ENCODE results near the gene TOM1L2. TPM values are rescaled to one million over a fixed set of nuclear protein-coding genes. Genes with fewer than 3 reads are reported as not detected.
"Not testable (repeated sequence)": the region's sequence is repeated elsewhere in the genome, so short reads cannot be mapped to it uniquely, and the experiment has no call there.

The TOM1L2 gene
- total and polyA plus RNA-seq, 2 donors from 2014 or later = 28.2 to 59.4 TPM

DNA sequence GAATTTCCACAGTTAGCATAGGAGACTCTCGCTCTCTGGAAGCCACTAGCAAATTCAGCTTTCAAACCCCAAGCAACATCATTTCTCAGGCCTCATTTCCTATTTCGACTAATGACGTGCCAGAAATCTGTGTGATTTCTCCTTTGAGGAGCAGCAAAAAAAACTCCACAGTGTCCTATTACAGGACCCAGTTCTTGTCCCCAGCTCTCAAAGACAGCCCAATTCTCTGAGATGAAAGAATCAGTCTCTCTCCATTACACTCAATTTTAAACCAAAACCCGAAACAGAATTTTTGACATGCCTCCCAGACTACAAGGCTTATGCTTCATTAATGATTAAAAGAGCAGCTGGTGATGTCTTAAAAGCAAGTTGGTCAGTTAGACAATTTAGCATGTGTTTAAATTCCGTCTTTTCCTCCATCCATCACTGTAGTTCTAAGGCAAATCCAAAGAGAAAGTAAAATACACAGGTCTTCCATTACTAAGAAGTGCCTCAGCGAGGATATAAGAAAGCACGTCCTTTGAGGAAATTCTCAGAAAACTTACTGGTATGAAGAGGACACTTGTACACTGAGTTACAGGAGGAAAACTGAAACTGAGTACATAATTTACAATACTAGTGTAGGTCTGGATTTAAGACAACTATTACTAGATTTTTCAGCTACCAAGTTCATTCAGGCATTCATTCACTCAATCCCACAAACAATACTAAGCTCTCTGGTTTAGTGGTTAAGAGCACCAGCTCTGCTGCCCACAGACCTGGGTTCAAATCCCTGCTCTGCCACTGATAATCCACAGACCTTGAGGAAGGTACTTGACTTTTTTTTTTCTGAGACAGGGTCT lies 12.5 kb downstream of the TOM1L2 start:
- Histone ChIP-seq H3K27ac (ENCODE audit: low read depth in 2 of 2, low read length in 2 of 2) (peak overlapping the region; percentile 72 to 76), H3K36me3 (ENCODE audit: control insufficient read depth in 2 of 3, insufficient read depth in 3 of 3, low read length in 3 of 3) (no peaks in the 10 kb centered on the region), H3K27me3 (ENCODE audit: control insufficient read depth, insufficient read depth, low read length) (no peaks in the 10 kb centered on the region), H3K9ac (ENCODE audit: low read length in 3 of 3) (peak overlapping the region; percentile 11 to 68 (median 20)), H3K4me1 (ENCODE audit: control insufficient read depth in 2 of 3, insufficient read depth in 2 of 3, low read depth in 1 of 3, low read length in 3 of 3) (peaks cover 3 to 30% (median 23%) of the 10 kb centered on the region in 3 donors), H3K4me3 (ENCODE audit: low read length in 3 of 3) (peak overlapping the region; percentile 26 to 45 (median 39)), H3K9me3 (ENCODE audit: control insufficient read depth in 2 of 3, insufficient read depth in 1 of 3, low read length in 3 of 3) (no peaks in the 10 kb centered on the region)
- DNase-seq = peak in 2 of 5 donors; percentile 66 to 72
- intact Hi-C loops (cut with DNase I) = no loop called here
- FAIRE-seq = no peak
- TF ChIP-seq, protein P1, sequence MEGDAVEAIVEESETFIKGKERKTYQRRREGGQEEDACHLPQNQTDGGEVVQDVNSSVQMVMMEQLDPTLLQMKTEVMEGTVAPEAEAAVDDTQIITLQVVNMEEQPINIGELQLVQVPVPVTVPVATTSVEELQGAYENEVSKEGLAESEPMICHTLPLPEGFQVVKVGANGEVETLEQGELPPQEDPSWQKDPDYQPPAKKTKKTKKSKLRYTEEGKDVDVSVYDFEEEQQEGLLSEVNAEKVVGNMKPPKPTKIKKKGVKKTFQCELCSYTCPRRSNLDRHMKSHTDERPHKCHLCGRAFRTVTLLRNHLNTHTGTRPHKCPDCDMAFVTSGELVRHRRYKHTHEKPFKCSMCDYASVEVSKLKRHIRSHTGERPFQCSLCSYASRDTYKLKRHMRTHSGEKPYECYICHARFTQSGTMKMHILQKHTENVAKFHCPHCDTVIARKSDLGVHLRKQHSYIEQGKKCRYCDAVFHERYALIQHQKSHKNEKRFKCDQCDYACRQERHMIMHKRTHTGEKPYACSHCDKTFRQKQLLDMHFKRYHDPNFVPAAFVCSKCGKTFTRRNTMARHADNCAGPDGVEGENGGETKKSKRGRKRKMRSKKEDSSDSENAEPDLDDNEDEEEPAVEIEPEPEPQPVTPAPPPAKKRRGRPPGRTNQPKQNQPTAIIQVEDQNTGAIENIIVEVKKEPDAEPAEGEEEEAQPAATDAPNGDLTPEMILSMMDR (IDR thresholded peaks at IDR 0.05; ENCODE audit: borderline replicate concordance, extremely low read depth, insufficient read depth) = no peak

DNA sequence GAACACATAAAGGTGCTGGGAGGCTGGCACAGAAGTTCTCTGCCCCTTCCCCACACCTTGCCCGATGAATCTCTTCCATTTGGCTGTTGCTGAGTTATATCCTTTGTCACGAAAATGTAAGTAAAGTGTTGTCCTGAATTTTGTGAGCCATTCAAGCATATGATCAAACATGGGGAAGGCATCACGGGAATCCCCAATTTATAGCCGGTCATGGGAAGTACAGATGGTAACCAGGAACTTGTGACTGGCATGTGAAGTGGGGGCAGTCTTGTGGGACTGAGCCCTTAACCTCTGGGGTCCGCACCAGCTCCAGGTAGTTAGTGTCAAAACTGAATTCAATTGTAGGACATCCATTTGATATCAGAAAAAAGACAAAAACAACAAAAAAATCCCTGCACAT lies 13.2 kb downstream of the TOM1L2 start:
- intact Hi-C loops (cut with DNase I) = no loop called here
- Histone ChIP-seq H3K27me3 (ENCODE audit: control insufficient read depth, insufficient read depth, low read length) (no peaks in the 10 kb centered on the region), H3K4me1 (ENCODE audit: control insufficient read depth in 2 of 3, insufficient read depth in 2 of 3, low read depth in 1 of 3, low read length in 3 of 3) (peaks cover 2 to 30% (median 23%) of the 10 kb centered on the region in 3 donors), H3K9me3 (ENCODE audit: control insufficient read depth in 2 of 3, insufficient read depth in 1 of 3, low read length in 3 of 3) (no peaks in the 10 kb centered on the region), H3K4me3 (ENCODE audit: low read length in 3 of 3) (peak overlapping the region in 1 of 3 donors; percentile 11), H3K27ac (ENCODE audit: low read depth in 2 of 2, low read length in 2 of 2) (peak overlapping the region; percentile 72 to 76), H3K9ac (ENCODE audit: low read length in 3 of 3) (peak overlapping the region in 1 of 3 donors; percentile 68), H3K36me3 (ENCODE audit: control insufficient read depth in 2 of 3, insufficient read depth in 3 of 3, low read length in 3 of 3) (no peaks in the 10 kb centered on the region)
- TF ChIP-seq, protein P1 (IDR thresholded peaks at IDR 0.05; ENCODE audit: borderline replicate concordance, extremely low read depth, insufficient read depth) = no peak
- no peak for DNase-seq
- FAIRE-seq = no peak

DNA sequence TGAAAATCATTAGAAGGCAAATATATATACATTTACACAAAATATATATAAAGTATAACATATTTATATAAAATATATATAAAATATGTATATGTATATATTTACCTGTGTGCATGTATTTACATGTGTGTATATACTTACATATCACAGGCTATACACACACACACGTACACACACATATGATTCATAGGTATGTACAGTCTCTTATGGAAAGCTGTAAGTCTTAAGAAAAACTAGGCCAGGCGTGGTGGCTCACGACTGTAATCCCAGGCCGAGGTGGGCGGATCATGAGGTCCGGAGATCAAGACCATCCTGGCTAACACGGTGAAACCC lies 14.7 kb downstream of the TOM1L2 start:
- H3K4me3 ChIP-seq (ENCODE audit: low read length in 3 of 3) = no peak overlapping the region
- no peaks in the 10 kb centered on the region for H3K36me3 ChIP-seq (ENCODE audit: control insufficient read depth in 2 of 3, insufficient read depth in 3 of 3, low read length in 3 of 3)
- H3K4me1 ChIP-seq (ENCODE audit: control insufficient read depth in 2 of 3, insufficient read depth in 2 of 3, low read depth in 1 of 3, low read length in 3 of 3) = peaks cover 0 to 25% (median 20%) of the 10 kb centered on the region in 3 donors
- H3K27me3 ChIP-seq (ENCODE audit: control insufficient read depth, insufficient read depth, low read length) = no peaks in the 10 kb centered on the region
- no peak overlapping the region for H3K27ac ChIP-seq (ENCODE audit: low read depth in 2 of 2, low read length in 2 of 2)
- H3K9me3 ChIP-seq (ENCODE audit: control insufficient read depth in 2 of 3, insufficient read depth in 1 of 3, low read length in 3 of 3) = no peaks in the 10 kb centered on the region
- intact Hi-C loops (cut with DNase I) = no loop called here
- DNase-seq = no peak
- TF ChIP-seq, protein P1 (IDR thresholded peaks at IDR 0.05; ENCODE audit: borderline replicate concordance, extremely low read depth, insufficient read depth) = no peak
- no peak overlapping the region for H3K9ac ChIP-seq (ENCODE audit: low read length in 3 of 3)
- no peak for FAIRE-seq

DNA sequence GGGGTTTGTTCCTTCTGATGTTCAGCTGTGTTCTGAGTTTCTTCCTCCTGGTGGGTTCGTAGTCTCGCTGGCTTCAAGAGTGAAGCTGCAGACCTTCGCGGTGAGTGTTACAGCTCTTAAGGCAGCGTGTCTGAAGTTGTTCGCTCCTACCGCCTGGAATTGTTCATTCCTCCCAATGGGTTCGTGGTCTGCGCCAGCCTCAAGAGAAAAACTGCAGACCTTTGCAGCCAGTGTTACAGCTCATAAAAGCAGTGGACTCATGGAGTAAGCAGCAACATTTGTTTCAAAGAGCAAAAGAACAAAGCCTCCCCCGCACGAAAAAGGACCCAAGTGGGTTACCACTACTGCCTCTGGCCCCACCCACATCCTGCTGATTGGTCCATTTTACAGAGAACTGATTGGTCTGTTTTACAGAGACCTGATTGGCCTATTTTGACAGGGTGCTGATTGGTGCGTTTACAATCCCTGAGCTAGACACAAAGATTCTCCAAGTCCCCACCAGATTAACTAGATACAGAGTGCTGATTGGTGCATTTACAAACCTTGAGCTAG lies 16.3 kb downstream of the TOM1L2 start:
- H3K27ac ChIP-seq (ENCODE audit: low read depth in 2 of 2, low read length in 2 of 2); H3K4me3 ChIP-seq (ENCODE audit: low read length in 3 of 3); FAIRE-seq; H3K9ac ChIP-seq (ENCODE audit: low read length in 3 of 3); H3K27me3 ChIP-seq (ENCODE audit: control insufficient read depth, insufficient read depth, low read length); H3K9me3 ChIP-seq (ENCODE audit: control insufficient read depth in 2 of 3, insufficient read depth in 1 of 3, low read length in 3 of 3); H3K36me3 ChIP-seq (ENCODE audit: control insufficient read depth in 2 of 3, insufficient read depth in 3 of 3, low read length in 3 of 3); intact Hi-C loops (cut with DNase I); DNase-seq: not testable (repeated sequence)
- peaks cover 0 to 25% (median 20%) of the 10 kb centered on the region in 3 donors for H3K4me1 ChIP-seq (ENCODE audit: control insufficient read depth in 2 of 3, insufficient read depth in 2 of 3, low read depth in 1 of 3, low read length in 3 of 3)

Data from kidney (tissue), 14 donors.